Measurements from ENCODE around the gene SNRPD1.
"Not testable (repeated sequence)": the region's sequence is repeated elsewhere in the genome, so short reads cannot be mapped to it uniquely, and the experiment has no call there.

SNRPD1 gene

GRCh38 chr18:21612125-21613039 is at the start of gene SNRPD1:
SNRPD1 (plus strand) TSS chr18:21612314; CDS start chr18:21612430, 116 bp downstream.
- peak within 1 kb of the TSS; percentile 89 to 91 for H3K4me3 ChIP-seq (ENCODE audit: low read depth in 1 of 2, low read length in 1 of 2)
- TF ChIP-seq CTCF (IDR thresholded peaks at IDR 0.05) = peak; percentile 98

GRCh38 chr18:21571772-21572171 is 40.3 kb upstream of the SNRPD1 start:
- Histone ChIP-seq H3K4me3 (ENCODE audit: low read depth in 1 of 2, low read length in 1 of 2) (no peak overlapping the region), H3K27me3 (no peaks in the 10 kb centered on the region), H3K36me3 (peaks cover 83% of the 10 kb centered on the region), H3K9me3 (no peaks in the 10 kb centered on the region), H3K4me1 (ENCODE audit: control insufficient read depth in 1 of 2, insufficient read depth in 1 of 2, low read depth in 1 of 2, low read length in 1 of 2) (no peaks in the 10 kb centered on the region), H3K27ac (no peak overlapping the region)
- no peak for TF ChIP-seq CTCF (IDR thresholded peaks at IDR 0.05)

More at GRCh38 chr18:21612125-21613039, at the start of gene SNRPD1:
- Histone ChIP-seq H3K9me3 (no peaks in the 10 kb centered on the region), H3K27ac (peak within 1 kb of the TSS; percentile 79), H3K36me3 (no peaks in the 10 kb centered on the region), H3K4me1 (ENCODE audit: control insufficient read depth in 1 of 2, insufficient read depth in 1 of 2, low read depth in 1 of 2, low read length in 1 of 2) (peaks cover 15 to 18% of the 10 kb centered on the region in 2 experiments), H3K27me3 (no peaks in the 10 kb centered on the region)

- Histone ChIP-seq H3K4me3 (ENCODE audit: low read depth in 1 of 2, low read length in 1 of 2) (no peak overlapping the region), H3K27me3 (no peaks in the 10 kb centered on the region), H3K27ac (no peak overlapping the region), H3K4me1 (ENCODE audit: control insufficient read depth in 1 of 2, insufficient read depth in 1 of 2, low read depth in 1 of 2, low read length in 1 of 2) (no peaks in the 10 kb centered on the region), H3K36me3 (peaks cover 61% of the 10 kb centered on the region), H3K9me3 (no peaks in the 10 kb centered on the region)
- TF ChIP-seq CTCF (IDR thresholded peaks at IDR 0.05) = no peak
These were observed 36.5 kb upstream of the SNRPD1 start for GRCh38 chr18:21575656-21576055.

- Histone ChIP-seq H3K36me3 (peaks cover 15% of the 10 kb centered on the region), H3K27ac (no peak overlapping the region), H3K4me1 (ENCODE audit: control insufficient read depth in 1 of 2, insufficient read depth in 1 of 2, low read depth in 1 of 2, low read length in 1 of 2) (no peaks in the 10 kb centered on the region), H3K4me3 (ENCODE audit: low read depth in 1 of 2, low read length in 1 of 2) (no peak overlapping the region), H3K27me3 (no peaks in the 10 kb centered on the region), H3K9me3 (no peaks in the 10 kb centered on the region)
- no peak for TF ChIP-seq CTCF (IDR thresholded peaks at IDR 0.05)
These were observed 27.7 kb upstream of the SNRPD1 start for GRCh38 chr18:21584391-21584790.

- H3K4me1 ChIP-seq (ENCODE audit: control insufficient read depth in 1 of 2, insufficient read depth in 1 of 2, low read depth in 1 of 2, low read length in 1 of 2); H3K27me3 ChIP-seq; H3K27ac ChIP-seq; H3K4me3 ChIP-seq (ENCODE audit: low read depth in 1 of 2, low read length in 1 of 2); H3K36me3 ChIP-seq; H3K9me3 ChIP-seq: not testable (repeated sequence)
These were observed 19.8 kb upstream of the SNRPD1 start for GRCh38 chr18:21592361-21592760.

- Histone ChIP-seq H3K27ac (no peak overlapping the region), H3K36me3 (no peaks in the 10 kb centered on the region), H3K9me3 (no peaks in the 10 kb centered on the region), H3K27me3 (no peaks in the 10 kb centered on the region), H3K4me3 (ENCODE audit: low read depth in 1 of 2, low read length in 1 of 2) (no peak overlapping the region), H3K4me1 (ENCODE audit: control insufficient read depth in 1 of 2, insufficient read depth in 1 of 2, low read depth in 1 of 2, low read length in 1 of 2) (peaks cover 3 to 8% of the 10 kb centered on the region in 2 experiments)
- TF ChIP-seq CTCF (IDR thresholded peaks at IDR 0.05) = no peak
These were observed 18.4 kb upstream of the SNRPD1 start for GRCh38 chr18:21593540-21594257.
